Suprapubic skin (tissue), 4 donors: ENCODE measurements around the gene RYR1. TPM values are rescaled to one million over a fixed set of nuclear protein-coding genes. Genes with fewer than 3 reads are reported as not detected.

ENCODE experiments used
- DNase-seq, 2 donors: peaks; one replicate each; pipeline ENCODE4 v3.0.0-alpha.2; 2019; ENCODE audit warnings: low spot score in 2 of 2
- H3K27ac ChIP-seq: fragments of 200-600 bp; sonication (generic); one replicate; pipeline ENCODE4 v1.5.1; 2019
- H3K27me3 ChIP-seq: fragments of 200-600 bp; sonication (generic); one replicate; pipeline ENCODE4 v1.5.1; 2019
- H3K36me3 ChIP-seq: fragments of 200-600 bp; sonication (generic); one replicate; pipeline ENCODE4 v1.5.1; 2019
- H3K4me1 ChIP-seq: fragments of 200-600 bp; sonication (generic); one replicate; pipeline ENCODE4 v1.5.1; 2019
- H3K4me3 ChIP-seq: fragments of 200-600 bp; sonication (generic); one replicate; pipeline ENCODE4 v1.5.1; 2019; ENCODE audit warnings: mild to moderate bottlenecking
- H3K9me3 ChIP-seq: fragments of 200-600 bp; sonication (generic); one replicate; pipeline ENCODE4 v1.5.1; 2019
- EP300 ChIP-seq: sonication (generic); formaldehyde crosslinking; IDR thresholded peaks from one replicate; pipeline ENCODE4 v1.6.1; 2017; ENCODE audit warnings: antibody characterized with exemption
- POLR2A ChIP-seq, 2 donors: fragments of 450-650 bp; IDR thresholded peaks; one replicate each; pipeline ENCODE4 v1.6.1; 2017; ENCODE audit warnings: antibody characterized with exemption in 2 of 2, mild to moderate bottlenecking in 2 of 2, moderate library complexity in 2 of 2
- POLR2AphosphoS5 ChIP-seq, 3 donors: sonication (generic); formaldehyde crosslinking; IDR thresholded peaks; one replicate each; pipeline ENCODE4 v1.6.1; 2017; ENCODE audit warnings: antibody characterized with exemption in 3 of 3
- WGBS: methylation state at CpG from one replicate; pipeline ENCODE4 v1.1.5; 2018; 5-methylcytosine and 5-hydroxymethylcytosine counted together
- total RNA-seq, 4 donors: library from RNA; depleted of rRNA; stranded (reverse); fragments of >200 nt; gene quantifications; one replicate each; pipeline ENCODE4 v1.1.0, GENCODE V29; 2016
- TF ChIP-seq, protein P1 (sequence below), 2 donors: fragments of 200-600 bp in 1 of 2; fragments of 450-650 bp in 1 of 2; sonication (generic) in 1 of 2; IDR thresholded peaks; one replicate each; pipeline ENCODE4 v1.5.1; 2016 to 2019; ENCODE audit warnings: antibody characterized with exemption in 2 of 2, mild to moderate bottlenecking in 1 of 2, moderate library complexity in 1 of 2

The RYR1 gene
- total RNA-seq, 4 donors from 2014 or later = 8.4 to 26.1 (median 13.1) TPM

DNA sequence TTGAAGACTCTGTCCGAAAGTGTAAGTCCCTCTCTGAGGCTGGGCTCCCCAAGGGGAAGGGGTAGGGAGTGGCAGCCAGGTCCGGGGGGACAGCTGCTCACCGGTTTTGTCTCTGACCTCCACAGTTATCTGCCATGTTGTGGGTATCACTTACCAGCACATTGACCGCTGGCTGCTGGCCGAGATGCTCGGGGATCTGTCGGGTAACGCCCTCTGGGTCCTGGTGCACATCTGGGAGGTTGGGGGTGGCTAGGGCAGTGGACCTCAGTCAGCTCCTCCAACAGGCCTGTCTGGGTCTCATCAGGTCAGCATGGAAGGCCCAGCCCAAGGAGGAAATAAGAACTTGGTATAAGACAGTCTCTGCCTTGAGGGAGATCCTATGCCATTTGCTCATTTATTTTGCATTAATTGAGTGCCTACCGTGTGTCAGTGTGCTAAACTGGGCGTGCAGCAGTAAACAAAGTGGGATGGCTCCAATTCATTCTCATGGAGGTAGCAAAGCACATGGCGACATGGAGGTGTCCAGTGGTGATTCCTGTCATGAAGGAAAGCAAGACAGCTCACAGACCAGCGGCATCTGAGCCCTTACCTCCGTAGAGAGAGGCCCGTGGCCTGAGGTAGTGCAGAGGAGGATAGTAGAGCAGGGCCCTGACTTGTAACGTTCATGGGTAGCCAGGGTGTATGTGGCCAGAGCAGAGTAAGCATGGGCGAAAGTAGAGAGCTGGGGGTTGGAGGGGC lies 199.2 kb downstream of the RYR1 start:
- H3K27me3 ChIP-seq = no peaks in the 10 kb centered on the region
- no peak for DNase-seq
- no peak overlapping the region for H3K4me3 ChIP-seq
- H3K4me1 ChIP-seq = peaks cover 22% of the 10 kb centered on the region
- no peaks in the 10 kb centered on the region for H3K9me3 ChIP-seq
- TF ChIP-seq EP300 = no peak
- TF ChIP-seq POLR2A (IDR thresholded peaks at IDR 0.05) = no peak
- no peak for TF ChIP-seq POLR2AphosphoS5 (IDR thresholded peaks at IDR 0.05)
- TF ChIP-seq, protein P1, sequence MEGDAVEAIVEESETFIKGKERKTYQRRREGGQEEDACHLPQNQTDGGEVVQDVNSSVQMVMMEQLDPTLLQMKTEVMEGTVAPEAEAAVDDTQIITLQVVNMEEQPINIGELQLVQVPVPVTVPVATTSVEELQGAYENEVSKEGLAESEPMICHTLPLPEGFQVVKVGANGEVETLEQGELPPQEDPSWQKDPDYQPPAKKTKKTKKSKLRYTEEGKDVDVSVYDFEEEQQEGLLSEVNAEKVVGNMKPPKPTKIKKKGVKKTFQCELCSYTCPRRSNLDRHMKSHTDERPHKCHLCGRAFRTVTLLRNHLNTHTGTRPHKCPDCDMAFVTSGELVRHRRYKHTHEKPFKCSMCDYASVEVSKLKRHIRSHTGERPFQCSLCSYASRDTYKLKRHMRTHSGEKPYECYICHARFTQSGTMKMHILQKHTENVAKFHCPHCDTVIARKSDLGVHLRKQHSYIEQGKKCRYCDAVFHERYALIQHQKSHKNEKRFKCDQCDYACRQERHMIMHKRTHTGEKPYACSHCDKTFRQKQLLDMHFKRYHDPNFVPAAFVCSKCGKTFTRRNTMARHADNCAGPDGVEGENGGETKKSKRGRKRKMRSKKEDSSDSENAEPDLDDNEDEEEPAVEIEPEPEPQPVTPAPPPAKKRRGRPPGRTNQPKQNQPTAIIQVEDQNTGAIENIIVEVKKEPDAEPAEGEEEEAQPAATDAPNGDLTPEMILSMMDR (IDR thresholded peaks at IDR 0.05) = no peak
- WGBS = over 99% methylated on average over 13 of the region's 16 CpGs
- no peak overlapping the region for H3K27ac ChIP-seq
- H3K36me3 ChIP-seq = peaks cover 71% of the 10 kb centered on the region

DNA sequence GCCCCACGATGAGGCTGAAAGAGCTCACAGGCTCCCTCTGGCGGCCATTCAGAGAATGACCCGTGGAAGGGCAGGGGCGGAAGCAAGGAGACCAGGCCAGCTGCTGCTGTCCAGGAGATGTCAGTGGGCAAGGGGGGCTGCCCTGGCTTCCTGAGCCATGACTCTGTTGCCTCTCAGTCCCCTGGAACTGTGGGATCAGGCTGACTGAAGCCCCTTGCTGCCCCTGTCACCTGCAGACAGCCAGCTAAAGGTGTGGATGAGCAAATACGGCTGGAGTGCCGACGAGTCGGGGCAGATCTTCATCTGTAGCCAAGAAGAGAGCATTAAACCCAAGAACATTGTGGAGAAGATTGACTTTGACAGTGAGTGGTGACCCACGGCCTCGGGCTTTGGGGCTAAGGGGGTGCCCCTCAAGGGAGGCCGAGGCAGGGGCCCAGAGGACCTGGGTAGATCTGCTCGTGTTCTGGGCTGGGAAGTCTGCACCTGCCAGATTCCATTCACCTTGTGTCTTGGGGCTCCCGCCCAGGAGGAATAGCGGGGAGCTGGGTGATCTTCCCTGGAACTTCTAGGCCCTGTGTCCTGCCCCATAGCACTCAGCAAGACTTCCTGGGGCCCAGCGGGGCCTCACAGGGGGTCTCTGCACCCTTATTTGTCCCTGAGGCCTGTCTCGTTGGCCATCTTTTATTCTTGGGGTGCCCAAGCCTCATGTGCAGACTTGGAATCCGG lies 201.4 kb downstream of the RYR1 start:
- H3K27me3 ChIP-seq = no peaks in the 10 kb centered on the region
- TF ChIP-seq, protein P1 (IDR thresholded peaks at IDR 0.05) = peak; percentile 91 to 93
- TF ChIP-seq POLR2A (IDR thresholded peaks at IDR 0.05) = no peak
- no peak overlapping the region for H3K27ac ChIP-seq
- WGBS = 46% methylated on average over 16 of the region's 17 CpGs
- H3K9me3 ChIP-seq = no peaks in the 10 kb centered on the region
- peak; percentile 82 to 86 for DNase-seq
- H3K4me3 ChIP-seq = no peak overlapping the region
- peaks cover 49% of the 10 kb centered on the region for H3K36me3 ChIP-seq
- peaks cover 27% of the 10 kb centered on the region for H3K4me1 ChIP-seq

GRCh38 chr19:38635483-38636399 lies 202.2 kb downstream of the RYR1 start:
- H3K4me1 ChIP-seq = peaks cover 35% of the 10 kb centered on the region
- peaks cover 41% of the 10 kb centered on the region for H3K36me3 ChIP-seq
- no peak overlapping the region for H3K4me3 ChIP-seq
- no peaks in the 10 kb centered on the region for H3K9me3 ChIP-seq
- 84% methylated on average over 17 of the region's 17 CpGs for WGBS
- no peak for TF ChIP-seq EP300
- TF ChIP-seq POLR2A (IDR thresholded peaks at IDR 0.05) = no peak
- TF ChIP-seq POLR2AphosphoS5 (IDR thresholded peaks at IDR 0.05) = no peak
- TF ChIP-seq, protein P1 (IDR thresholded peaks at IDR 0.05) = no peak
- DNase-seq = no peak
- H3K27ac ChIP-seq = peak overlapping the region; percentile 2
- H3K27me3 ChIP-seq = no peaks in the 10 kb centered on the region

Other genes starting within 250 kb of the RYR1 start
- gene DPF1, start 209.5 kb upstream of the RYR1 start, total RNA-seq = 1 to 10 TPM in 1 of 4 donors, not detected in 3; 1.1 TPM
- gene PPP1R14A, start 177.3 kb upstream of the RYR1 start, total RNA-seq = 10 to 100 TPM in 1 of 4 donors, 1 to 10 TPM in 3; 2.3 to 13.3 (median 7.7) TPM
- 100 to 1,000 TPM; 359 to 639 (median 494) TPM for gene SPINT2, start 169.1 kb upstream of the RYR1 start, total RNA-seq
- 100 to 1,000 TPM; 182 to 452 (median 349) TPM for gene C19orf33, start 129.4 kb upstream of the RYR1 start, total RNA-seq
- gene YIF1B, start 117.7 kb upstream of the RYR1 start, total RNA-seq = 10 to 100 TPM; 14.2 to 36.4 (median 26.1) TPM
- gene KCNK6, start 113.8 kb upstream of the RYR1 start, total RNA-seq = 10 to 100 TPM; 18.6 to 27.4 (median 22.8) TPM
- gene CATSPERG, start 97.9 kb upstream of the RYR1 start, total RNA-seq = 10 to 100 TPM in 2 of 4 donors, 1 to 10 TPM in 2; 4.1 to 26.3 (median 13.8) TPM
- gene PSMD8, start 59.1 kb upstream of the RYR1 start, total RNA-seq = 100 to 1,000 TPM; 190 to 303 (median 296) TPM
- under 1 TPM in 3 of 4 donors, not detected in 1; 0.26 to 0.68 (median 0.60) TPM for gene GGN, start 45.7 kb upstream of the RYR1 start, total RNA-seq
- gene SPRED3, start 45.0 kb upstream of the RYR1 start, total RNA-seq = 1 to 10 TPM in 2 of 4 donors, under 1 TPM in 2; 0.44 to 3.5 (median 1.2) TPM
- 10 to 100 TPM; 32.6 to 45.6 (median 36.7) TPM for gene FAM98C, start 30.6 kb upstream of the RYR1 start, total RNA-seq
- gene RASGRP4, start 7.5 kb upstream of the RYR1 start, total RNA-seq = 1 to 10 TPM in 3 of 4 donors, under 1 TPM in 1; 0.91 to 2.3 (median 1.6) TPM
- 1 to 10 TPM in 3 of 4 donors, under 1 TPM in 1; 0.68 to 2.8 (median 1.8) TPM for gene MAP4K1, start 184.3 kb downstream of the RYR1 start, total RNA-seq
- gene EIF3K, start 185.5 kb downstream of the RYR1 start, total RNA-seq = 100 to 1,000 TPM; 274 to 587 (median 557) TPM
- 100 to 1,000 TPM; 475 to 520 (median 507) TPM for gene ACTN4, start 214.0 kb downstream of the RYR1 start, total RNA-seq